Testis (tissue), 3 donors: ENCODE measurements around the gene ALPL. TPM values are rescaled to one million over a fixed set of nuclear protein-coding genes. Genes with fewer than 3 reads are reported as not detected.

ENCODE experiments used
- DNase-seq: peaks from one replicate; pipeline ENCODE4 v3.0.0-alpha.2; 2019
- H3K27ac ChIP-seq, 2 donors: fragments of 200-600 bp; sonication (generic); one replicate each; pipeline ENCODE4 v1.5.1; 2019
- H3K27me3 ChIP-seq: fragments of 200-600 bp; sonication (generic); one replicate; pipeline ENCODE4 v1.5.1; 2019
- H3K36me3 ChIP-seq: fragments of 200-600 bp; sonication (generic); one replicate; pipeline ENCODE4 v1.5.1; 2017; ENCODE audit warnings: low read depth; ENCODE audit errors: missing control alignments
- H3K4me1 ChIP-seq: fragments of 200-600 bp; sonication (generic); one replicate; pipeline ENCODE4 v1.5.1; 2019
- H3K4me3 ChIP-seq, 2 donors: fragments of 200-600 bp; sonication (generic); one replicate each; pipeline ENCODE4 v1.5.1; 2017 to 2019
- H3K9me3 ChIP-seq: fragments of 200-600 bp; sonication (generic); one replicate; pipeline ENCODE4 v1.5.1; 2017
- POLR2A ChIP-seq: fragments of 450-650 bp; IDR thresholded peaks from one replicate; pipeline ENCODE4 v1.6.1; 2017; ENCODE audit warnings: antibody characterized with exemption, mild to moderate bottlenecking, moderate library complexity
- WGBS, 2 donors: methylation state at CpG; one replicate each; pipeline ENCODE4 v1.1.5; 2018; 5-methylcytosine and 5-hydroxymethylcytosine counted together
- intact Hi-C: fragments of 100-400 bp; cut with DNase I; formaldehyde crosslinking; loops from one replicate; pipeline ENCODE4 v1.15.1; 2023; ENCODE audit warnings: low total_unique reads
- polyA plus RNA-seq: library from polyadenylated mRNA; stranded (reverse); fragments of 350-450 nt; fragmentation: Illumina TruSeq; extraction: RNeasy Lipid Tissue Mini Kit (QIAGEN cat#74804); gene quantifications from one replicate; pipeline ENCODE4 v1.2.3, GENCODE V29; 2014; ENCODE audit warnings: low read depth, low replicate concordance; ENCODE audit not compliant: insufficient read depth
- total RNA-seq, 2 donors: library from RNA; depleted of rRNA; stranded (reverse); fragments of >200 nt; gene quantifications; one replicate each; pipeline ENCODE4 v1.2.3, GENCODE V29; 2016
- TF ChIP-seq, protein P1 (sequence below), 3 experiments: fragments of 450-650 bp in 2 of 3; fragments of 200-600 bp in 1 of 3; sonication (generic) in 1 of 3; IDR thresholded peaks; one replicate each; pipeline ENCODE4 v1.5.1; 2016 to 2019; ENCODE audit warnings: antibody characterized with exemption in 3 of 3, mild to moderate bottlenecking in 2 of 3, moderate library complexity in 1 of 3

Gene ALPL
- total and polyA plus RNA-seq, 3 donors from 2014 or later, result 11.8 to 22.2 (median 15.7) TPM

DNA sequence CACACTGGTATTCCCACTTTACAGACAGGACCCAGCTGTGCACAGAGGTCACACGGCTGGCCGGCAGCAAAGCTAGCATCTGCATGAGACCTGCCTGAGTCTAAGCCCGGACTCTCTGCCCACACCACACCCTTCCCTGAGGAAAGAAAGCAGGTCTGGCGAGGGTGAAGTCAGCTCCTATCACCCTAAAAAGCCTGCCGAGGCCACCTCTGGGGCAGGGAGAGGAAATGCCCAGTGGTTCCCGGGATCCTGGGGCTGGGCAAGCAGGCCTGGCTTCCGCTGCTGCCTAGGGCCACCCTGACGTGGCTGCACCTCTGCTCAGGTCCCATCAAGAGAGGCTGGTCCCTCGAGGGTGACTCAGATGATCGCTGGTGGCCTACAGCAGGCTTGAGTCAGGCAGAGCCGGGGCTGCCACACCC is 117.7 kb downstream of the ALPL start:
- no peak for DNase-seq
- Histone ChIP-seq H3K27ac (no peak overlapping the region), H3K4me3 (no peak overlapping the region), H3K27me3 (no peaks in the 10 kb centered on the region), H3K4me1 (peaks cover 1% of the 10 kb centered on the region), H3K36me3 (no peaks in the 10 kb centered on the region), H3K9me3 (no peaks in the 10 kb centered on the region)
- intact Hi-C loops, result no loop called here
- WGBS, 2 donors, result 93 to 95% methylated on average over 7 to 11 of the region's 11 CpGs
- TF ChIP-seq POLR2A, result no peak
- TF ChIP-seq, protein P1, sequence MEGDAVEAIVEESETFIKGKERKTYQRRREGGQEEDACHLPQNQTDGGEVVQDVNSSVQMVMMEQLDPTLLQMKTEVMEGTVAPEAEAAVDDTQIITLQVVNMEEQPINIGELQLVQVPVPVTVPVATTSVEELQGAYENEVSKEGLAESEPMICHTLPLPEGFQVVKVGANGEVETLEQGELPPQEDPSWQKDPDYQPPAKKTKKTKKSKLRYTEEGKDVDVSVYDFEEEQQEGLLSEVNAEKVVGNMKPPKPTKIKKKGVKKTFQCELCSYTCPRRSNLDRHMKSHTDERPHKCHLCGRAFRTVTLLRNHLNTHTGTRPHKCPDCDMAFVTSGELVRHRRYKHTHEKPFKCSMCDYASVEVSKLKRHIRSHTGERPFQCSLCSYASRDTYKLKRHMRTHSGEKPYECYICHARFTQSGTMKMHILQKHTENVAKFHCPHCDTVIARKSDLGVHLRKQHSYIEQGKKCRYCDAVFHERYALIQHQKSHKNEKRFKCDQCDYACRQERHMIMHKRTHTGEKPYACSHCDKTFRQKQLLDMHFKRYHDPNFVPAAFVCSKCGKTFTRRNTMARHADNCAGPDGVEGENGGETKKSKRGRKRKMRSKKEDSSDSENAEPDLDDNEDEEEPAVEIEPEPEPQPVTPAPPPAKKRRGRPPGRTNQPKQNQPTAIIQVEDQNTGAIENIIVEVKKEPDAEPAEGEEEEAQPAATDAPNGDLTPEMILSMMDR (IDR thresholded peaks at IDR 0.05), result no peak

Other genes starting within 250 kb of the ALPL start
- 100 to 1,000 TPM in 1 of 2 donors, 10 to 100 TPM in 1; 96.4 to 101 TPM for gene ECE1, start 219.0 kb upstream of the ALPL start, total RNA-seq
- 66.1 TPM for gene ECE1, start 219.0 kb upstream of the ALPL start, polyA plus RNA-seq
- 10 to 100 TPM; 38.3 to 42.0 TPM for gene NBPF3, start 69.3 kb upstream of the ALPL start, total RNA-seq
- 49.1 TPM for gene NBPF3, start 69.3 kb upstream of the ALPL start, polyA plus RNA-seq
- gene RAP1GAP, start 159.9 kb downstream of the ALPL start, total RNA-seq, result 1 to 10 TPM; 8.0 to 8.4 TPM
- 7.4 TPM for gene RAP1GAP, start 159.9 kb downstream of the ALPL start, polyA plus RNA-seq